ENCODE data around the gene WDR33. TPM values are rescaled to one million over a fixed set of nuclear protein-coding genes. Genes with fewer than 3 reads are reported as not detected.
"Not testable (repeated sequence)": the region's sequence is repeated elsewhere in the genome, so short reads cannot be mapped to it uniquely, and the experiment has no call there.

The WDR33 gene
- total RNA-seq, 1 donor from 2014 or later: 52.1 TPM

DNA sequence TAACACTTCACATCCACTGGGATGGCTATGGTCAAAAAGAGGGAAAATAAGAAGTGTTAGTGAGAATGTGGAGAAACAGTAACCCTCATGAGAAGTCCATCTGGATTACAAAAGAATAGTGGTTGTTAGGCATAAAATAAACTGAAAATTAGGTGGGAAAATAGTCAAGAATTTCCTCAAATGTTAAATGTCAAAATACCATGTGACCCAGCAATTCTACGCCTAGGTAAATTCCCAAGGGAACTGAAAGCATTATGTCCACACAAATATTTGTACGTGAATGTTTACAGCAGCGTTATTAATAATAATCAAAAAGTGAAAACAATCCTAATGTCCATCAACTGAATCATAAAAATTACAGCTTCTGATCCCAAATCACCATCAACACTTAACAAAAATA is 11.0 kb downstream of the WDR33 start:
- H3K4me1 Mint-ChIP-seq (ENCODE audit: unreplicated experiment): no peaks in the 10 kb centered on the region
- DNase-seq (ENCODE audit: low spot score): no peak
- H3K27ac Mint-ChIP-seq (ENCODE audit: unreplicated experiment): no peak overlapping the region
- no peaks in the 10 kb centered on the region for H3K36me3 Mint-ChIP-seq (ENCODE audit: low read depth, unreplicated experiment)
- no peak for TF ChIP-seq CTCF (IDR thresholded peaks at IDR 0.05; ENCODE audit: unreplicated experiment)
- no peaks in the 10 kb centered on the region for H3K9me3 Mint-ChIP-seq (ENCODE audit: unreplicated experiment)
- peaks cover 2% of the 10 kb centered on the region for H3K27me3 Mint-ChIP-seq (ENCODE audit: unreplicated experiment)
- H3K4me3 Mint-ChIP-seq (ENCODE audit: unreplicated experiment): no peak overlapping the region

GRCh38 chr2:127796389-127796788 is 14.6 kb downstream of the WDR33 start:
- no peaks in the 10 kb centered on the region for H3K36me3 Mint-ChIP-seq (ENCODE audit: low read depth, unreplicated experiment)
- H3K9me3 Mint-ChIP-seq (ENCODE audit: unreplicated experiment): no peaks in the 10 kb centered on the region
- peaks cover 4% of the 10 kb centered on the region for H3K27me3 Mint-ChIP-seq (ENCODE audit: unreplicated experiment)
- no peaks in the 10 kb centered on the region for H3K4me1 Mint-ChIP-seq (ENCODE audit: unreplicated experiment)
- H3K4me3 Mint-ChIP-seq (ENCODE audit: unreplicated experiment): no peak overlapping the region
- H3K27ac Mint-ChIP-seq (ENCODE audit: unreplicated experiment): no peak overlapping the region
- TF ChIP-seq CTCF (IDR thresholded peaks at IDR 0.05; ENCODE audit: unreplicated experiment): no peak
- no peak for DNase-seq (ENCODE audit: low spot score)

DNA sequence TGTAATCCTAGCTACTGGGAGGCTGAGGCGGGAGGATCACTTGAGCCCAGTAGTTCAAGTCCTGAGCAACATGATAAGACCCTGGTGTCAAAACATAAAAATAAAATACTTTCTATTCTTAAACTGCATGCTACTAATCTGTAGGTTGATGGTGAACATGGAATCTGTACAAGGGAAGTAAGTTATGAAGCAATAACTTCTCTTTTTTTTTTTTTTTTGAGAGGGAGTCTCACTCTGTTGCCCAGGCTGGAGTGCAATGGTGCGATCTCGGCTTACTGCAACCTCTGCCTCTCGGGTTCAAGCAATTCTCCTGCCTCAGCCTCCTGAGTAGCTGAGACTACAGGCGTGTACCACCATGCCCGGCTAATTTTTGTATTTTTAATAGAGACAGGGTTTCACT is 16.1 kb downstream of the WDR33 start:
- DNase-seq (ENCODE audit: low spot score); H3K27ac Mint-ChIP-seq (ENCODE audit: unreplicated experiment); H3K4me1 Mint-ChIP-seq (ENCODE audit: unreplicated experiment); H3K9me3 Mint-ChIP-seq (ENCODE audit: unreplicated experiment); H3K27me3 Mint-ChIP-seq (ENCODE audit: unreplicated experiment); H3K4me3 Mint-ChIP-seq (ENCODE audit: unreplicated experiment): not testable (repeated sequence)
- H3K36me3 Mint-ChIP-seq (ENCODE audit: low read depth, unreplicated experiment): peaks cover 10% of the 10 kb centered on the region

- Mint-ChIP-seq H3K4me1 (ENCODE audit: unreplicated experiment) (no peaks in the 10 kb centered on the region), H3K4me3 (ENCODE audit: unreplicated experiment) (peak overlapping the region; percentile 16), H3K27ac (ENCODE audit: unreplicated experiment) (no peak overlapping the region), H3K27me3 (ENCODE audit: unreplicated experiment) (peaks cover 3% of the 10 kb centered on the region), H3K36me3 (ENCODE audit: low read depth, unreplicated experiment) (peaks cover 11% of the 10 kb centered on the region), H3K9me3 (ENCODE audit: unreplicated experiment) (no peaks in the 10 kb centered on the region)
- no peak for TF ChIP-seq CTCF (IDR thresholded peaks at IDR 0.05; ENCODE audit: unreplicated experiment)
- DNase-seq (ENCODE audit: low spot score): no peak
These were observed 18.2 kb downstream of the WDR33 start for GRCh38 chr2:127792805-127793204.

- Mint-ChIP-seq H3K4me3 (ENCODE audit: unreplicated experiment) (no peak overlapping the region), H3K27me3 (ENCODE audit: unreplicated experiment) (peaks cover 3% of the 10 kb centered on the region), H3K27ac (ENCODE audit: unreplicated experiment) (no peak overlapping the region), H3K36me3 (ENCODE audit: low read depth, unreplicated experiment) (peaks cover 11% of the 10 kb centered on the region), H3K4me1 (ENCODE audit: unreplicated experiment) (no peaks in the 10 kb centered on the region), H3K9me3 (ENCODE audit: unreplicated experiment) (no peaks in the 10 kb centered on the region)
- no peak for DNase-seq (ENCODE audit: low spot score)
- TF ChIP-seq CTCF (IDR thresholded peaks at IDR 0.05; ENCODE audit: unreplicated experiment): no peak
These were observed 20.1 kb downstream of the WDR33 start for GRCh38 chr2:127790694-127791529.
